Measurements from ENCODE around the gene KLHL29.
"Not testable (repeated sequence)": the region's sequence is repeated elsewhere in the genome, so short reads cannot be mapped to it uniquely, and the experiment has no call there.

The KLHL29 gene

DNA sequence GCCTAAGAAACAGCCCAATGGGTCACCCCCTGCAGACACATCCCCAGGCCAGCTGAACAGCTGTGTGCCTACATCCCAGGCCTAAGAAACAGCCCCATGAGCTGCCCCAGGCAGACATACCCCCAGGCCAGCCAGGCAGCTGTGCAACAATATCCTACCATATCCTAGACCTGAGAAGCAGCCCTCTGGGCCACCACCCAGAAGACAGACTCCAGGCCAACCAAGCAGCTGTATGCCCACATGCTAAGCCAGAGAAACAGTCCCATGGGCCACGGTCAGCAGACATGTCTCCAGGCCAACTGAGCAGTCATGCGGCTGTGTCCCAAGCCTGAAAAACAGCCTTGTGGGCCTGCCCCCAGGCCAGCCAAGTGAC, 336.5 kb downstream of the KLHL29 start:
- DNase-seq (ENCODE audit: low spot score) = no peak

DNA sequence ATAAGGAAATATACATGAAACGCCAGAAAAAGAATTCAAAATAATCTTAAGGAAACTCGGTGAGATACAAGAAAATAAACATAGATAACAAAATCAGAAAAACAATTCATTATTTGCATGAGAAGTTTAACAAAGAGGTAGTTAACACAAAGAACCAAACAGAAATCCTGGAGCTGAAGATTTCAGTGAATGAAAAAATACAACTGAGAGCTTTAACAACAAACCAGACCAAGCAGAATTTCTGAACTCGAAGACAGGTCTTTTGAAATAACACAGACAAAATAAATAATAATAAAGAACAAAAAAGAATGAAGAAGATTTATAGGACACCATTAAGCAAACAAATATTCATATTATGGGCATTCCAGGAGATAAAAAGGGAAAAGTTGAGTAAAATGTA, 337.3 kb downstream of the KLHL29 start:
- DNase-seq (ENCODE audit: low spot score) = no peak

DNA sequence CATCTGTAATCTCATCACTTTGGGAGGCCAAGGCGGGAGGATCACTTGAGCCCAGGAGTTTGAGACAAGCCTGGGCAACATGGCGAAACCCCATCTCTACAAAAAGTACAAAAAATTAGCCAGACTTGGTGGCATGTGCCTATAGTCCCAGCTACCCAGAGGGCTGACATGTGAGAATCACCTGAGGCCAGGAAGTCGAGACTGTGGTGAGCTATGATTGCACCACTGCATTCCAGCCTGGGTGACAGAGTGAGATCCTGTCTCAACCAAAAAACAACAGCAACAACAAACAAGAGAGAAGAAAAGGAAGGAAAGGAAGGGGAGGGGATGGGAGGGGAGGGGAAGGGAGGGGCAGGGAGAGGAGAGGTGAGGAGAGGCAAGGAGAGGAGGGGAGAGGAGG, 338.1 kb downstream of the KLHL29 start:
- not testable (repeated sequence) for DNase-seq (ENCODE audit: low spot score)

DNA sequence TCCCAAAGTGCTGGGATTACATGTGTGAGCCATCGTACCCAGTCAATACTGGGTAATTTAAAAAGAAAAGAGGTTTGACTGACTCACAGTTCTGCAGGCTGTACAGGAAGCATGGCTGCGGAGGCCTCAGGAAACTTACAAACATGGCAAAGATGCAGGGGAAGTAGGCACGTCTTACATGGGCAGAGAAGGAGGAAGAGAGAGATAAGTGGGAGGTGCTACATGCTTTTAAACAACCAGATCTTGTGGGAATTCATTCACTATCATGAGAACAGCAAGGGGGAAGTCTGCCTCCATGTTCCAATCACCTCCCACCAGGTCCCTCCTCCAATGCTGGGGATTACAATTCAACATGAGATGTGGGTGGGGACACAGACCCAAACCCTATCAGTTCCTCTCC, 349.4 kb downstream of the KLHL29 start:
- DNase-seq (ENCODE audit: low spot score) = no peak

DNA sequence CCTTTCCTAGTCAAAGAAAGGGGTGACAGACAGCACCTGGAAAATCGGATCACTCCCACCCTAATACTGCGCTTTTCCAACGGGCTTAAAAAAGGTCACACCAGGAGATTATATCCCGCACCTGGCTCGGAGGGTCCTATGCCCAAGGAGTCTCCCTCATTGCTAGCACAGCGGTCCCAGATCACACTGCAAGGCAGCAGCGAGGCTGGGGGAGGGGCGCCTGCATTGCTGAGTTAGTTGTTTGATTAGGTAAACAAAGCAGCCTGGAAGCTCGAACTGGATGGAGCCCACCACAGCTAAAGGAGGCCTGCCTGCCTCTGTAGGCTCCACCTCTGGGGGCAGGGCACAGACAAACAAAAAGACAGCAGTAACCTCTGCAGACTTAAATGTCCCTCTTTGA, 351.8 kb downstream of the KLHL29 start:
- DNase-seq (ENCODE audit: low spot score) = not testable (repeated sequence)

DNA sequence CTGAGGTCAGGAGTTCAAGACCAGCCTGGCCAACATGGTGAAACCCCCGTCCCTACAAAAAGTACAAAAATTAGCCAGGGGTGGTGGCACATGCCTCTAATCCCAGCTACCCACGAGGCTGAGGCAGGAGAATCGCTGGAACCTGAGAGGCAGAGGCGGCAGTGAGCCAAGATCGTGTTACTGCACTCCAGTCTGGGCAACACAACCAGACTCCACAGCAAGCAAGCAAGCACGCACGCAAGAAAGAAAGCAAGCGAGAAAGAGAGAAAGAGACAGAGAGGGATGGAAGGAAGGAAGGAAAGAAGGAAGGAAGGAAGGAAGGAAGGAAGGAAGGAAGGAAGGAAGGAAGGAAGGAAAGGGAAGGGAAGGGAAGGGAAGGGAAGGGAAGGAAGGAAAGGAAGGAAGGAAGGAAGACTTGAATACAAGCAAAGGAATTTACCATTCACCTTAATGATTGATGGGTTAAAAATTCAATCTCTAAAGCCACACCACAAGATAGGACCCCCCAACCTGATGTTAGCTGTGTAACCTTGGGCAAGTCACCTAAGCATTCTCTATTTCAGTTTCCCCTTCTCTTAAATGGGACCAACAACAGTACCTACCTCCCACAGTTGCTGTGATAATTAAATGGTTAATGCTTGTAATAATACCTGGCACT, 360.2 kb downstream of the KLHL29 start:
- no peak for DNase-seq (ENCODE audit: low spot score)

DNA sequence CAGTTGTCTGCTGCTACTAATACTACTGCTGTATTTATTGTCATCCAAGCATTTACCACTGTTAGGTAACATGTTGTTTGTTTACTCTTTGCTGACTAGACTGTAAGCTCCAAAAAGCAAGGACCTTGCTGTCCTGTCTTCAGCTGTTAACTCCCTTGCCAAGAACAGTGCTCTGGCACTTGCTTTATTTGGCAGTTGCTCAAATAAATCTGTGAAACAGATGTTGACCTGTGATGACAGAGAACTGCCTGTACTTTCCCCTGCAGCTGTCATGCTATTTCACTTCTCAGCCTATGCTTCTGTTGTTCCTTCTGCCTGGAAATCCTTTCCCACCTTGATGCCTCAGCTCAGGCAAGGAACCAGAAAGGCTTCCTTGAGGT, 360.7 kb downstream of the KLHL29 start:
- DNase-seq (ENCODE audit: low spot score) = peak; percentile 5

DNA sequence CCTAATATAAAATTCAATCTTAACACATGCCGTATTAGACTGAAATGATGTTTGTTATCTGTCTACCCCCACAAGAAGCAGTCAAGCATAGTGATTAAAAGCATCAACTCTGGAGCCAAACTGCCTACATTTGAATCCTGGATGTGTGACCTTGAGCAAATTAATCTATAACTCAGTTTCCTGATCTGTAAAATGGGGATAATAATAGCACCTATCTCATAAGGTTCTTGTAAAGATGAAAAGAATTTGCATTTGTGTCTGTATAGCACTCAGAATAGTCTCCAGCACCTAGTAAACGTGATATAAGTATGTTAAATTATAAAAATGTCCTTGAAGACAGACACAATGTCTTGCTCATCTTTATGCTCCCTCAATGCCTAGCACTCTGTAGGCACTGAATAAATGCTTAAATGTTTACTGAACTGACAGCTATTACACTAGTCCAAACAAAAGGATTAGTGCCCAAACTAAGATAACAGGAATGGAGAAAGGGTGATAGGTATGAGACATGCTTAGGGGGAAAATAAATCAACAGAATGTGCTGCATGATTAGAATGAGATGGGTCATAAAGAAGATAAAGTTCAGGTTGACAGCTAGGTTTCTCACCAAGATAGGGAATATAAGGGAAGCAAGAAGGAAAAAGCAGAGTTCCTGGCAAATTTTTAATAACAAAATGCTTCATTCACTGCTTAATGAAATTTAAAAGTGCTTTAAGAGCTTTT, 361.3 kb downstream of the KLHL29 start:
- no peak for DNase-seq (ENCODE audit: low spot score)

DNA sequence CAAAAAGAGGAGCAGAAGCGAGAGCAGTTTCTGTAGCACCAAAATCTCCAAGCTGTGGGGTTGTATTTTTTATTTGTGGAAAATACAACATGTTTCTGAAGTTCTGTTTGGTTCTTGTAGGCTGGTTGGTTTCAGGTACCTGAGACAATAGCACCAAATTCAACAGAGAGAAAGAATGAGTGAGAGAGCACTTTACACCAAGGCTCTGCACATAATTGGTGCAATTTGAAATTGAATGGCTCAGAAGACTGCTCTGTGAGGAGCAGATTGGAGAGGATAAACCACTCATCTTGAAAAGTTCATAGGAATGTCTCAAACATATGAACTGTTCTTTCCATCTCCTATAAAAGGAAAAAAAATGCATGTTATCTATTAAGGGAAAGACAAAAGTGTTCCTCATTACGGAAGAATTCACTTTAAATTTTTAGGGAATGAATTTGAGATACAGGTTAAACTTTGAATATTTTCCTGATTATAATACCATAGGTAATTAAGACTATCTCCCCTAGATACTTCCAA, 366.8 kb downstream of the KLHL29 start:
- DNase-seq (ENCODE audit: low spot score) = no peak

DNA sequence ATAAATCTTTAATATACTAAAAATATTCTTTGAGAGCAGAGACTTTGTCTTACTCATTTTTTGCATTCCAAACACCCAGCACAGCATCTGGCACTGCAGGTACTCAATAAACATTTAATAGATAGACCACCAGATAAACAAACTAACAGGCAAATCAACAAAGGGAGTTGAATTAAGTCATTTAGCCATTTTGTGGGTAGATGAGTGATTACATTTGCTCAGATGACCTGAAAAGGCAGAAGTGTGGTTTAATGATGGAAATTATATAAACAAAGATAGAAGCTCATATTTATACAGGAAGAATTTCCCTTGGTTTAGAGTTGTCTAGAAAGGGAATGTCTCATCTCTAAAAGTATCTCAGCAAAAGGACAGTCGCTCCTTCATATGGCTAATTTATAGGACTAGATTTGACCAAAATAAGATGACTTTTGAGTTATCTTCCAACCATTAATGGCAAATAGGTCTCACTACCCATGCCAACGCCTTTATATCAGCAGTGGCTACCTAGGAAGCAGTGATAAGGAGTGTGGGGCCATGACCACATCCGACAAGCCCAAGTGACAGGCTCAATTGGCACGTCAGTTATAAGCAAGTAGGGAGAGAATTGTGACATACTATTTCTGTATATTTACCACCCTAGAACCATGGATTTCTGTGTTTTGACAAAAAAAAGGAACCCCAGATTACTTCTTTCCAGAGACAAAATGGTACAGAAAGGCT, 368.5 kb downstream of the KLHL29 start:
- DNase-seq (ENCODE audit: low spot score) = no peak

DNA sequence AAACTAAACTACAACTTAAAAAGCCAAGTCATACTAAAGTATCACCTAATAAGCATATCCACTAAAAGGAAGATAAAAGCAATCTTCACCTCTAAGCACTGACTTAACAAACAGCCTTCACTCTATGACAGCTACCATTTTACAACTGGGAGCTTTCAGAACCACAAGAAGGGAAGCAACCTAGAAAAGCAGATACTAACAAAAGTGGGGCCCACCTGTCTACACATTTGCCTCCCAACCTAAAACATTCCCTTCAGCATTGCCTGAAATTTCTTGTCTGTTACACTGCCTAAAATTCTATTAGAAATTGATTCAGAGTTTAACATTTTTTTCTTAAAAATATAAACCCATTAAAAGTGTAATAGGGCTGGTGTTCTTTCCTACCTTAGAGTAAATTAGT, 370.0 kb downstream of the KLHL29 start:
- no peak for DNase-seq (ENCODE audit: low spot score)

DNA sequence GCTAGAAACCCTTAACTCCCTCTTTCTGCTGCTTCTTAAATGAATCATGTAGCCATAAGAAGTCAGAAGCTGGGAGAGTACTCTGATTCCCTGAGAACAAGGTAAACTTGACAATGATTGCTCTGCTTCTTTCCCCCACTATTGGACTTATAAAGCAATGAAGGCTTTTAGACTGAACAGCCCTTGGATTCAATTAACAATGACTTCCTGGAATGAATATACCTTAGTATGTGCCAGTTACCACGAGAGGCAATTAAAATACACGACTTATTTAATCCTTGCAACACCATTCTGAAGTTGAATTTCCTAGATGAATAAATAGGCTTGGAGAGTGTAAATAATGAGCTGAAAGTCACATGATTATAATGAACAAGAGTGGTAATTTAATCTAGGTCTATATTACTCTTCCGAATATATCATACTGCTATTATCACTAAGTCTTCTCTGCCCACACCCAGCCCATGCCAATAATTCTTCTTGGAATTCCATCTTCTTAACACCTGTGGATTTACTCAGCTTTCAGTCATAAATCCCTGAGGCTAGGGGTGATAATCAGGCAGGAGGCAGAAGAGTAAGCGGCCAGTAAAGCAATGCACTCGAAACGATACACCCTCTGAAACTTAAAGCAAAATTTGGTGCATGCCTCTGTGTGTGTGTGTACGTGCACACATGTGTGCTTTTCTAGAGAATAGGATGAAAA, 371.8 kb downstream of the KLHL29 start:
- no peak for DNase-seq (ENCODE audit: low spot score)

DNA sequence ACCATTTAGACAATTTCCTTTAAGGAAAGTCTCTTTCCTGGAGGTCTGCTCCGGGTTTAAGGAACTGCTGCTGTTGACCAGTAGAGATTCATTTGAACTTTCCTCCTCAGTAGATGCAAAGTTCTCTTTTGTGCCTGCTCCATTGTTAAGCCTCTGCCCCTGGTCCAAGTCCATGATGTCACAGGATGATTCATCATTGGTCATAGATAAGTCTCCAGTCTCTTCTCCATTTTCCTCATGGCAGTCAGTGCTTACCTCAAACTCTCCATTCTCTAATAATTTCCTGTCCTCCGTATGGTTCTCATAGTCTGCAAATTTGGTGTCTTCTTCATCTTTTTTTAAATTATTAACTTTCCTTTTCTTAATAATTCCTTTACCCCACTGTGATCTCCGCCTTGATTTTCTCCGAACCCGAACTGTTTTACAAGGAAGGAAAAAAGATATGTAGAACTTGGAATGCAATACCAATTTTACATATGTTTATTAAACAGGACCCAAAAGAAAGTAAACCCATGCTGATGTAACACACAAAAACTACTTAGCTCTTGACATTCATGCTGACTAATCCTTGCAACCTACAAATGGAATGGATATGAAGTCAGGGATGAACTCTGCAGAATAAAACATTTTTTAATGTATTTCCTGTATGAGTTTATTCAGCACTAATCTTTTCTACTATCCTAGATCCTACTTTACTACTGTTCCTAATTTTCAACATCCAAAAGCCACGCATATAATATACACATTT, 372.9 kb downstream of the KLHL29 start:
- no peak for DNase-seq (ENCODE audit: low spot score)

All from Ammon's horn (tissue), 1 donor.